ENCODE measurements around the gene SLC5A8. TPM values are rescaled to one million over a fixed set of nuclear protein-coding genes. Genes with fewer than 3 reads are reported as not detected.

SLC5A8 gene
- total RNA-seq, 3 donors from 2014 or later (not counting 1 experiment from before 2014, with no cell fraction given): not detected

- ATAC-seq: no peak
- 81% methylated on average over 4 of the region's 4 CpGs for WGBS (ENCODE audit: insufficient coverage)
- H3K9me3 ChIP-seq (ENCODE audit: control insufficient read depth, insufficient read depth, low read length): no peaks in the 10 kb centered on the region
- H3K4me3 ChIP-seq (ENCODE audit: low read length): no peak overlapping the region
- no peak for DNase-seq
- intact Hi-C loops (cut with micrococcal nuclease): no loop called here
- no peak overlapping the region for H3K27ac Mint-ChIP-seq
- H3K36me3 Mint-ChIP-seq: no peaks in the 10 kb centered on the region
- peaks cover 0 to 2% of the 10 kb centered on the region in 2 donors for H3K9me3 Mint-ChIP-seq
- H3K36me3 ChIP-seq (ENCODE audit: control insufficient read depth, insufficient read depth, low read length): no peaks in the 10 kb centered on the region
- peaks cover 6 to 10% of the 10 kb centered on the region in 2 donors for H3K27me3 Mint-ChIP-seq (ENCODE audit: low read depth in 2 of 2)
- no peak for TF ChIP-seq CTCF (IDR thresholded peaks at IDR 0.05)
- peaks cover 3% of the 10 kb centered on the region for H3K27me3 ChIP-seq (ENCODE audit: control insufficient read depth, insufficient read depth, low read length)
- H3K4me1 ChIP-seq (ENCODE audit: control insufficient read depth, insufficient read depth, low read length): no peaks in the 10 kb centered on the region
- H3K4me3 Mint-ChIP-seq: no peak overlapping the region
- no peak overlapping the region for H3K27ac ChIP-seq (ENCODE audit: low read length)
- H3K4me1 Mint-ChIP-seq: no peaks in the 10 kb centered on the region
Measured at GRCh38 chr12:101204602-101205304, 5.3 kb downstream of the SLC5A8 start.

- no peaks in the 10 kb centered on the region for H3K9me3 ChIP-seq (ENCODE audit: control insufficient read depth, insufficient read depth, low read length)
- Mint-ChIP-seq H3K27me3 (ENCODE audit: low read depth in 2 of 2) (no peaks in the 10 kb centered on the region), H3K27ac (no peak overlapping the region), H3K9me3 (peaks cover 0 to 2% of the 10 kb centered on the region in 2 donors), H3K4me1 (no peaks in the 10 kb centered on the region), H3K36me3 (no peaks in the 10 kb centered on the region), H3K4me3 (no peak overlapping the region)
- H3K4me1 ChIP-seq (ENCODE audit: control insufficient read depth, insufficient read depth, low read length): no peaks in the 10 kb centered on the region
- H3K4me3 ChIP-seq (ENCODE audit: low read length): no peak overlapping the region
- intact Hi-C loops (cut with micrococcal nuclease): no loop called here
- DNase-seq (no peak), ATAC-seq (no peak)
- H3K36me3 ChIP-seq (ENCODE audit: control insufficient read depth, insufficient read depth, low read length): no peaks in the 10 kb centered on the region
- H3K27me3 ChIP-seq (ENCODE audit: control insufficient read depth, insufficient read depth, low read length): no peaks in the 10 kb centered on the region
- 100% methylated on average over 1 of the region's 1 CpG for WGBS (ENCODE audit: insufficient coverage)
- no peak for TF ChIP-seq CTCF (IDR thresholded peaks at IDR 0.05)
- no peak overlapping the region for H3K27ac ChIP-seq (ENCODE audit: low read length)
Measured at GRCh38 chr12:101200824-101201223, 9.2 kb downstream of the SLC5A8 start.

GRCh38 chr12:101200145-101200544 lies 9.9 kb downstream of the SLC5A8 start:
- no peak for ATAC-seq
- no peaks in the 10 kb centered on the region for H3K4me1 Mint-ChIP-seq

More at GRCh38 chr12:101200145-101200544, 9.9 kb downstream of the SLC5A8 start:
- DNase-seq: no peak
- no peaks in the 10 kb centered on the region for H3K27me3 Mint-ChIP-seq (ENCODE audit: low read depth in 2 of 2)
- H3K27ac Mint-ChIP-seq: no peak overlapping the region
- H3K9me3 Mint-ChIP-seq: peaks cover 0 to 2% of the 10 kb centered on the region in 2 donors
- H3K27ac ChIP-seq (ENCODE audit: low read length): no peak overlapping the region
- no peak for TF ChIP-seq CTCF (IDR thresholded peaks at IDR 0.05)
- no peaks in the 10 kb centered on the region for H3K4me1 ChIP-seq (ENCODE audit: control insufficient read depth, insufficient read depth, low read length)
- no peaks in the 10 kb centered on the region for H3K27me3 ChIP-seq (ENCODE audit: control insufficient read depth, insufficient read depth, low read length)
- H3K4me3 Mint-ChIP-seq: no peak overlapping the region
- no peak overlapping the region for H3K4me3 ChIP-seq (ENCODE audit: low read length)
- H3K9me3 ChIP-seq (ENCODE audit: control insufficient read depth, insufficient read depth, low read length): no peaks in the 10 kb centered on the region
- H3K36me3 ChIP-seq (ENCODE audit: control insufficient read depth, insufficient read depth, low read length): no peaks in the 10 kb centered on the region
- H3K36me3 Mint-ChIP-seq: no peaks in the 10 kb centered on the region
- intact Hi-C loops (cut with micrococcal nuclease): no loop called here
- 100% methylated on average over 2 of the region's 2 CpGs for WGBS (ENCODE audit: insufficient coverage)
